Measurements from ENCODE around the gene AMZ2.
"Not testable (repeated sequence)": the region's sequence is repeated elsewhere in the genome, so short reads cannot be mapped to it uniquely, and the experiment has no call there.

AMZ2 gene

DNA sequence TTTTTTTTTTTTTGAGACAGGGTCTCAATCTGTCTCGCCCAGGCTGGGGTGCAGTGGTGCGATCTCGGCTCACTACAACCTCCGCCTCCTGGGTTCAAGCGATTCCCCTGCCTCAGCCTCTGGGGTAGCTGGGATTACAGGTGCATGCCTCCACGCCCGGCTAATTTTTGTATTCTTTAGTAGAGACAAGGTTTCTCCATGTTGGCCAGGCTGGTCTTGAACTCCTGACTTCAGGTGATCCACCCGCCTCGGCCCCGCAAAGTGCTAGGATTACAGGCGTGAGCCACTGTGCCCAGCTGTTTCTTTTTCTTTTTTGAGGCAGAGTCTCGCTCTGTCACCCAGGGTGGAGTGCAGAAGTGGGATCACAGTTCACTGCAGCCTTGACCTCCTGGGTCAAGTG lies 27.1 kb upstream of the AMZ2 start:
- DNase-seq: not testable (repeated sequence)

DNA sequence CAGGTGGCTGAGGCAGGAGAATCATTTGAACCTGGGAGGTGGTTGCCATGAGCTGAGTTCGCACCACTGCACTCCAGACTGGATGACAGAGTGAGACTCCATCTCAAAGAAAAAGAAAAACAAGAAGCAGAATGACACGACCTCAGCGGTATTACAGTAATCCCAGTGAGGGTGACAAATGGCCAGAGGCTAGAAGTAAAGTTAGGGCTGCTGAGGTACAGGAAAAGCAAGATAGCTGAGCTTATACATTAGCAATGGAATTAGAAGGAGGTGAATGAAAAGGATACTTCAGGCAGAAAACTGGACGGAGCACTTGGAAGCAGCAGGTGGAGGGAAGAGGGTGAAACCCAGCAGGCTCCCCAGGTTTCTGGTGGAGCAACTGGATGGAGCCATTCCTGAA lies 26.1 kb upstream of the AMZ2 start:
- DNase-seq: no peak

DNA sequence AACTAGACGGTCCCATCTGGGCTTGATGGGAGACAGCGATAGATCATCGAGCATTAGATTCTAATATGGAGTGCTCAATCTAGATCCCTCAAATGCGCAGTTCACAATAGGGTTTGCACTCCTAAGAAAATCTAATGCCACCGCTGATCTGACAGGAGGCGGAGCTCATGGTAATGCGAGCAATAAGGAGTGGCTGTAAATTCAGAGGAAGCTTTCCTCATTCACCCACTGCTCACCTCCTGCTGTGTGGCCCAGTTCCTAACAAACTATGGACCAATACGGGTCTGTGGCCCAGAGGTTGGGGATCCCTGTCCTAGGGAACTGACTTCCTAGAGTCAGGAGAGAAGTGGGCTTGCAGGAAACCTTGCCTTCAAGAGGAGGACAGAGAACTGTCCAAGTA lies 25.2 kb upstream of the AMZ2 start:
- no peak for DNase-seq

- DNase-seq: not testable (repeated sequence)
Observed at GRCh38 chr17:68225055-68225454, 22.8 kb upstream of the AMZ2 start.

- peak; percentile 44 for DNase-seq
Observed at GRCh38 chr17:68228039-68228680, 19.7 kb upstream of the AMZ2 start.

- DNase-seq: no peak
Observed at GRCh38 chr17:68228817-68229570, 18.8 kb upstream of the AMZ2 start.

- DNase-seq: no peak
Observed at GRCh38 chr17:68229619-68230018, 18.2 kb upstream of the AMZ2 start.

GRCh38 chr17:68231131-68231530 lies 16.7 kb upstream of the AMZ2 start:
- DNase-seq: not testable (repeated sequence)

DNA sequence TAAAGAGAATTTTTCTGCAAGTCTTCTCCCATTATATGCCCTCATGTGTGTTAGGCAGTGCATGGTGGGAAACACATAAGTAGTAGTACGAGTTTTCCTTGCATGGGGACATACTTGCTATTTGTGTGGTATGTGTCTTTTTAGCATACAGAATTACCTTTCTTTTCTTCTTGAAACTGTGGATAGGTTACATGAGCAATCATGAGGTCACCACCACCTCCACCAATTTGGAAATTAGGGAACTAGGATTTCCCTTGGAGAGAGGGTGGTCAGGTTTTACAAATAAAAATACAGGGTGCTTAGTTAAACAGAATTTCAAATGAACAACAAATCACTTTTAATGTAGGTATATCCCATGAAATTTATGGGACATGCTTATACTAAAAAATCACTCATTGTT lies 16.3 kb upstream of the AMZ2 start:
- DNase-seq: no peak

DNA sequence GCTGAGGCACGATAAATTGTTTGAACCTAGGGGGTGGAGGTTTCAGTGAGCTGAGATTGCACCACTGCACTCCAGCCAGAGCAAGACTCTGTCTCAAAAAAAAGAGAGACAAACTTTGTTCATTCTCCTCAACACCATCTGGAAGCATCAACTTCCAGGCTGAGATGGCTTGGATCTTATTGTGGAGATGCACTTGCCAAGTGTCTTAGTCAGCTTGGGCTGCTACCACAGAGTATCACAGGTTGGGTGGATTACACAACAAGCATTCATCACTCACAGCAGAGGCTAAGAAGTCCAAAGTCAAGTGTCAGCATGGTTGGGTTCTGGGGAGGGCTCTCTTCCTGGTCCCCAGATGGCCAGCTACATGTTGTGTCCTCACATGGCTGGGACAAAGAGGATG lies 15.1 kb upstream of the AMZ2 start:
- DNase-seq: not testable (repeated sequence)

DNA sequence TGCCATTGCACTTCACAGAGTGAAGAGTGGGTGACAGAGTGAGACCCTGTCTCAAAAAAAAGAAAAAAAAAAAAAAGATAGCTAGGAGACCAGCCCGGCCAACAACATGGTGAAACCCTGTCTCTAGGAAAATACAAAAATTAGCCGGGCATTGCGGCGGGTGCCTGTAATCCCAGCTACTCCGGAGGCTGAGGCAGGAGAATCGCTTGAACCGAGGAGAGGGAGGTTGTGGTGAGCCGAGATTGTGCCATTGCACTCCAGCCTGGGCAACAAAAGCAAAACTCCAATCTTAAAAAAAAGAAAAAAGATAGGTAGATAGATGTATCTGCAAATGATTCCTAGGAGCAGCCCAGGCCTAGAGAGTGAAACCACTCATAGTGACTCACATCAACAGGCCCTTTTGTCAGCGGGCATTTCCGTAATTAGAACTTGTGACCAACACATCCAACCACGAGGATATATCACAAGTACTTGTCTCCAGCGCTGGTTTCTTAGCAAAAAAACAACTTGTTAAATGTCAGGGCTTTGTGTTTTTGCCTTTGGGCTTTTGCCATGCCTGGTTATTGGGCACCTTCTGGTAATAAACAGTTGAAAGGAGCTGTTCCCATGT lies 13.0 kb upstream of the AMZ2 start:
- not testable (repeated sequence) for DNase-seq

DNA sequence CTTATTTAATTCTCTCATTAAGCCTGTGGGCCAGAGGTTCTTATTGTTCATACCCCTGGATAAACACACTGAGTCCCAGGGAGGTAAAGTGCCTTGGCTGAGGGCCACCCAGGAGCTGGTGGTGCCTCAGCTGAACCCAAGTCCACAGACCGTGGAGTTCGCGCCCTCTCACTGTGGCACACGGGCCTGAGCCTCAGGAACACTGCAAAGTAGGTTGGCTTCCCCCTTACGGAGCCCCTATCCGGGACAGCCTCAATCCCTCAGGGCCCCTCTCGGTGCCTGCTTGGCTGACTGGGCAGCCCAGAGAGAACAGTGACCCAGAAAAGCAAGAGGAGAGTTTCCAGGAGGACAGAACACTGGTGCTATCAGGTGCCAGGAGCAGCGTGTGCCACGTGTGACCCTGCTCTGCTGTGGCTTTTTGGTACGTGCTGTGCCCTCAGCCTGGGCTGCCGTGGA lies 12.5 kb upstream of the AMZ2 start:
- not testable (repeated sequence) for DNase-seq

- DNase-seq: peak; percentile 49
Observed at GRCh38 chr17:68237369-68238163, 10.3 kb upstream of the AMZ2 start.

DNA sequence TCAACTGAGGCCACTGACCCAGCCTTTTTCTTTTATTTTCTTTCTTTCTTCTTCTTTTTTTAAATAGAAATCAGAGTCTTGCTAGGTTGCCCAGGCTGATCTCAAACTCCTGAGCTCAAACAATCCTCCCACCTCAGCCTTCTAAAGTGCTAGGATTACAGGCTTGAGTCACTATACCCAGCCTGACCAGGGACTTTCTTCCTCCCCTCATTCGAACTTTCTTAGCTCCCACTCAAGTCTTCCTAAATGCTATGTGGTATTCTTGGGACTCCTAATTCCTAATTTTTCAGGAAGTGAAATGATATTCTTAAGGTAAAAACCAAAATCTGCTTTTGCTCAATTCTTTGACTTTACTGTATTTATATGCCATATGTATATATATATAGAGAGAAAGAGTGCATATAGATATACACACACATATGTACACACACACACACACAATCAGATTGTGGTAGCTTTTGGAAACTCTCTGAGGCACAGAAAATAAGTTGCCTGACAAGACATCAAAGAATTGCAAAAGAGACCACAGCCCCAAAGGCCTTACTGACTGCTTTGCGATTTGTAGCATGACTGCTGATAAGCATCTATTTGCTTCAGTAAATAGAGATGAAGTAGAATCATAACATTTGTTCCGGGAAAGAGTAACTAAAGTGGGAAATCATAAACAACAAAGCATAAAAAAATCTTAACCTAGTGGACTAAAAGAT lies 9.5 kb upstream of the AMZ2 start:
- DNase-seq: no peak

GRCh38 chr17:68238871-68239253 lies 9.0 kb upstream of the AMZ2 start:
- DNase-seq: peak; percentile 54

DNA sequence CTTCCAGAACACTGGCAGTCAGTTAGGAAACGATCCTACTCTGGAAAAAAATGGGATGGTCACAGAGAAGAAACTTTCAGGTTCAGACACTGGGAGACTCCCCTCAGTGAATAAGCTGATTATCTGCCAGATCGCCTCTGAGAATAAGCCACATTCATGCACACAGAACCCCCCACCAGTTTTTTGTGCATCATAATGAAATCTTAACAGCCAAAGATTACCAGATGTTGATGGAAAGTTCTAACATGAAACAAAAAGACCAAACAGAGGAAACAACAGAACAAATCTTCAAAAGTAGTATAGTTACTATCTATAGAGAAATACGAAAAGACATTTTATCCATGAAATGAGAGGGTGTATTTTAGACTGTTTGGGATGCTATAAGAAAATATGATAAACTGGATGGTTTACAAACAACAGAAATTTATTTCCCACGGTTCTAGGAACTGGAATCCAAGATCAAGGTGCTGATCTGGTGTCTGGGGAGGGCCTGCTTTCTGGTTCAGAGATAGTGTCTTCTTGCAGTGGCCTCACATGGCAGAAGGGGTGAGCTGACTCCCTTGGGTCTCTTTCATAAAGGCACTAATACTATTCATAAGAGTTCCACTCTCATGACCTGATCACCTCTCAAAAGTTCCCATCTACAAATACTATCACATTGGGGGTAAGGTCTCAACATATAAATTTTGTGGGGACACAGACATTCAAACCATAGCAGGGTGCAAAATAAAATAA lies 8.0 kb upstream of the AMZ2 start:
- no peak for DNase-seq

GRCh38 chr17:68246271-68247028 lies 1.4 kb upstream of the AMZ2 start:
- no peak for DNase-seq

GRCh38 chr17:68248199-68248825 lies 469 bp downstream of the AMZ2 start:
- no peak for DNase-seq

GRCh38 chr17:68248891-68249290 lies 1.0 kb downstream of the AMZ2 start:
- DNase-seq: no peak

GRCh38 chr17:68249354-68249765 lies 1.5 kb downstream of the AMZ2 start:
- DNase-seq: no peak

GRCh38 chr17:68253426-68253825 lies 5.6 kb downstream of the AMZ2 start:
- DNase-seq: not testable (repeated sequence)
